Ovary (tissue), 3 donors: Measurements from ENCODE around the gene CABP2.
"Not testable (repeated sequence)": the region's sequence is repeated elsewhere in the genome, so short reads cannot be mapped to it uniquely, and the experiment has no call there.

ENCODE experiments used
- CTCF ChIP-seq, 3 donors: fragments of 450-650 bp in 2 of 3; fragments of 200-600 bp in 1 of 3; IDR thresholded peaks; one replicate each; pipeline versions ENCODE4 v1.5.1 to v1.8.0; 2016 to 2022; ENCODE audit warnings: antibody characterized with exemption in 3 of 3, mild to moderate bottlenecking in 1 of 3
- POLR2A ChIP-seq: fragments of 450-650 bp; IDR thresholded peaks from one replicate; pipeline ENCODE4 v1.6.1; 2017; ENCODE audit warnings: antibody characterized with exemption, mild to moderate bottlenecking, moderate library complexity
- donor health status: DM: no; HTN: no; CAD: no.

GRCh38 chr11:67476692-67477091 is 46.6 kb downstream of the CABP2 start:
- not testable (repeated sequence) for TF ChIP-seq CTCF (IDR thresholded peaks at IDR 0.05); POLR2A
